HG02973 (cell line): ENCODE data around the gene COMMD3.

Experiments
- ATAC-seq: cut with Tn5 transposase; IDR thresholded peaks from one replicate; pipeline ENCODE4 v1.9.1; 2021; ENCODE audit warnings: moderate library complexity; ENCODE audit not compliant: unreplicated experiment

COMMD3 gene

GRCh38 chr10:22319547-22319979, 3.4 kb downstream of the COMMD3 start:
- ATAC-seq, result no peak

- ATAC-seq, result no peak
These were observed 3.9 kb downstream of the COMMD3 start for GRCh38 chr10:22319980-22320558.

GRCh38 chr10:22320591-22321155, 4.5 kb downstream of the COMMD3 start, which contains the start of gene BMI1:
Gene BMI1 (plus strand): TSS chr10:22321099. CDS start chr10:22326450, 5,351 bp downstream.
- ATAC-seq, result peak; percentile 21

- no peak for ATAC-seq
These were observed 5.2 kb downstream of the COMMD3 start for GRCh38 chr10:22321156-22321923.

GRCh38 chr10:22321924-22322640, 5.9 kb downstream of the COMMD3 start:
- ATAC-seq, result no peak

- ATAC-seq, result no peak
These were observed 6.5 kb downstream of the COMMD3 start for GRCh38 chr10:22322641-22323160.

- no peak for ATAC-seq
These were observed 7.5 kb downstream of the COMMD3 start for GRCh38 chr10:22323538-22324305.

- no peak for ATAC-seq
These were observed 8.2 kb downstream of the COMMD3 start for GRCh38 chr10:22324413-22324812.

- no peak for ATAC-seq
These were observed 8.7 kb downstream of the COMMD3 start for GRCh38 chr10:22324893-22325271.

- ATAC-seq, result peak; percentile 43
These were observed 9.3 kb downstream of the COMMD3 start for GRCh38 chr10:22325272-22326144.

GRCh38 chr10:22326145-22326702, 10.0 kb downstream of the COMMD3 start:
- ATAC-seq, result no peak

GRCh38 chr10:22329150-22329549, 13.0 kb downstream of the COMMD3 start:
- no peak for ATAC-seq

- no peak for ATAC-seq
These were observed 16.0 kb downstream of the COMMD3 start for GRCh38 chr10:22332116-22332692.

GRCh38 chr10:22333167-22333974, 17.2 kb downstream of the COMMD3 start:
- ATAC-seq, result no peak

GRCh38 chr10:22333975-22334282, 17.7 kb downstream of the COMMD3 start:
- ATAC-seq, result no peak

- no peak for ATAC-seq
These were observed 18.4 kb downstream of the COMMD3 start for GRCh38 chr10:22334414-22335172.

GRCh38 chr10:22335173-22335933, 19.2 kb downstream of the COMMD3 start:
- peak; percentile 55 for ATAC-seq
